ENCODE data around the gene NCKAP5. TPM values are rescaled to one million over a fixed set of nuclear protein-coding genes. Genes with fewer than 3 reads are reported as not detected.

Gene NCKAP5
- 1.2 and 4.3 TPM in 2 replicates for total RNA-seq

GRCh38 chr2:133568172-133568571, at the start of gene NCKAP5:
Gene NCKAP5, minus strand, starts transcription at chr2:133568463. Its CDS starts 50,937 bp downstream, at chr2:133517526.

DNA sequence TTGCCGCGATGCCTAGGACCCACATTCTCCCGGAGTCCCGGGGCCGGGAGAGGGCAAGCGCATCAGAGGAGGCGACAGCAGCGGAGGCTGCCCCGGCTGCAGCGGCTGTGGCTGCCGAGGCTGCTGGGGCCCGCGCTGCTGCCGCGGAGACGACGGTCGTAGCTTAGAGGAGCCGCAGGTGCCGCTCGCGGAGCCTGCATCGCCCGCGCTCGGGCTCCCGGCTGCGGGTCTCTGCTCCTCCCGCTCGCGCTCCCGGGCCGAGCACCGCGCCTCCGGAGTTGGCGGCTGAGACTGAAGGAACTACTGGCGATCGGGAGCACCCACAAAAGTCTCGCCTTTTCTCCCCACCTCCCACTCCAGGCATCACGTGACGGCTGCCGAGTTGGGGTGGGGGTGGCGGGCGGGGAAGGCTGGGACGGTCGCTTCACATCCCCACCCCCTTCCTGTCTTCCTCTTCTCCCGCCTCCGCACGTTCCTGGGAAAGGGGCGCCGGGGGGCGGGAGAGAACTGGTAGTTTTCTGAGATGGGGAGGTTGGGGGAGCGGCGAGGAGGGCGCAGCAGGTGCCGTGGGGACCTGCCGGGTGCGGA, 898.3 kb downstream of the NCKAP5 start, which contains the start of gene LYPD1:
TSS of gene LYPD1 (minus strand) at position 298 of the 588 bp plus-strand sequence. CDS start at position 25, 273 bp downstream.

Data from smooth muscle cell of bladder (primary cell).